Dermis microvascular lymphatic vessel endothelial cell (primary cell): ENCODE measurements around the gene JUP. TPM values are rescaled to one million over a fixed set of nuclear protein-coding genes. Genes with fewer than 3 reads are reported as not detected.

ENCODE experiments used
- DNase-seq, 2 donors: peaks; one replicate each; pipeline versions ENCODE4 v3.0.0 to v3.0.0-alpha.2; 2010; ENCODE audit warnings: low read depth in 2 of 2
- total RNA-seq: library from RNA; depleted of rRNA; stranded (reverse); fragments of >200 nt; gene quantifications from 2 replicates; pipeline ENCODE4 v1.2.1, GENCODE V29; 2014

The JUP gene
- total RNA-seq, 1 donor from 2014 or later: 207 TPM

DNA sequence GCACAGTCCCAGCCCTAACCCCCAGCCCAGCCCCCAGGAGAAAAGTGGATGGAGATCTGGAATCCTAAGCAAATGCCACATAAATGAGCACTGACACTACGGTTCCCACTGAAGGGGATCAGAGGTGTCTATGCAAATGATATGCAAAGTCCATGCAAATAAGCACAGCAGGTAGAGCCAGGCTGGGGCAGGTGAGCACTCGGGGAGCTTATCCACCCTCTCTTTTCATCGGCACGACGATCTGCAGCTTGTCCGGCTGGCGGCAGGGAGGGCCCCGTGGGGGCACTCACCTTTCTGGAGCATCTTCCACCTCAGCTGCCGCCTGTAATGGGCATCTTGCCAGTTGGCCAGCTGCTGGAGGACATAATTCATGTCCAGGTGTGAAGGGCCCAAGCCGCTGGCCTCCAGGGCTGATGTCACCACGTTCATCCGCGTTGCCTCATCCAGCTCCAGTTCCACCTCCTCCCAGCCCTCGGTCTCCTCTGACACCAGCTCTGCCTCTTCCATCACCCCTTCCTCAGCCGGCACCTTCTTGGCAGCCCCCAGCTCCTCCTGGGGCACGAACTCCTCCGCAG is 61.9 kb downstream of the JUP start:
- DNase-seq: no peak

DNA sequence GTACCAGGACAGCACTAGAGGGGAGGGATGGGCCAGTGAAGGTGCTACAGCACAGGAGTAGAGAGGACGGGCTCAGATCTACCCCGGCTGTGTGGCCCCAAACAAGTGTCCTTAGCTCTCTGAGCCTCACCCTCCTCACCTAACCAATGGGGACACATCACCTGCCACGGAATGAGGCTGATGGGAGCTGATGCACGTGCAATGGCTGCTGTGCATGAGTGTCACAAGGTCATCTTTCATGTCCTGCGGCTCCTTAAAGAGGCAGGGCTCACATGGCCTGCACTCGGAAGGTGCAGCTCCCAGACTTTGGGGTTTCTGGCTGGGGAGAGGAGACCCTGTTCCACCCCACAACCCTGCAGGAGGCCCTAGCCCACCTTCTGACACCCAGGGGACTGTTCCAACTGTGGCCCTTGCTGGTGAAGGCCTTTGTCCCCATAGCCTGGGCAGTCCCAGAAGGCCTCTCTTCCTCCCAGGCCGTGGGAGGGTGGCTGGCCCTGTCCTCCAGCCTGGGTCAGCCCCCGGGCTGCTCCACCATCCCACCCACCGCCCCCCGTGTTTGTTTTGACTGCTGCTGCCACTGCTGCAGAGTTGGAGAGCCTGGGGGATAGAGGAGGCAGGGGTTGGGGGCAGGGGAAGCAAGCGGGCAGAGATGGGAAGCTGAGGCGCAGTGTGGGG is 62.6 kb downstream of the JUP start:
- no peak for DNase-seq

DNA sequence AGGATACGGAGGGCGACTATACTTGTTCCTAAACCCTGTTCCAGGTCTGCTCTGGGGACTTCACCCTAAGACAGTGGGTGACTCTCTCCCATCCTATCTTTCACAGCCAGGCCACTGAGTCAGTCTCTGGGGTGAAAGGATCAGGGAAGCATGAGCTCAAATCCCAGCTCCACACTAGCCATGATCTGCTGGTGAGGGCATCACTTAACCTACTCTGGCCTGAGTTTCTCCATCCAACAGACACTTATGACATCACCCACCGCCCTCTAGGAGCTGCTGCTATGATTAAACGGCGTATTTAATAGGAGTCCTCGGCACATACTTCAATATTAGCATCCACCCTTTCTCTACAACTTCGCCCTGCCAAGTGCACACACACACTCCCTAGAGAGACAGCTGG is 64.3 kb downstream of the JUP start:
- no peak for DNase-seq

DNA sequence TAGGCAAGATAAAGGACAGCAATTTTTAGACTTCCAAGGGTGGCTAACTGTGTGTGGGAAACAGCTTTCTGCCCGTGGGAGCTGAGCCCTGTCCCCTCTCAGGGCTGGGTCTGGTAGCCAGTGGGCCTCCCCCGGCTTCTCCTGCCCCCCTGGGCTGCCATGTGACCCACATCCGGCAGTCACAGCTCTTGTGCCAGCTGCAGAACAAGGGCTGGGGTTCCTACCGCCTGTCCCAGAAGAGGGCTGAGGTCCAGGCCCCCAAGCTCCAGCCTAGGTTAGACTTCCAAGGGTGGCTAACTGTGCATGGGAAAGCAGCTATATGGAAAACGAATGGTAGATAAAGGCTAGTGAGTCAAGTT is 68.2 kb downstream of the JUP start:
- no peak for DNase-seq

DNA sequence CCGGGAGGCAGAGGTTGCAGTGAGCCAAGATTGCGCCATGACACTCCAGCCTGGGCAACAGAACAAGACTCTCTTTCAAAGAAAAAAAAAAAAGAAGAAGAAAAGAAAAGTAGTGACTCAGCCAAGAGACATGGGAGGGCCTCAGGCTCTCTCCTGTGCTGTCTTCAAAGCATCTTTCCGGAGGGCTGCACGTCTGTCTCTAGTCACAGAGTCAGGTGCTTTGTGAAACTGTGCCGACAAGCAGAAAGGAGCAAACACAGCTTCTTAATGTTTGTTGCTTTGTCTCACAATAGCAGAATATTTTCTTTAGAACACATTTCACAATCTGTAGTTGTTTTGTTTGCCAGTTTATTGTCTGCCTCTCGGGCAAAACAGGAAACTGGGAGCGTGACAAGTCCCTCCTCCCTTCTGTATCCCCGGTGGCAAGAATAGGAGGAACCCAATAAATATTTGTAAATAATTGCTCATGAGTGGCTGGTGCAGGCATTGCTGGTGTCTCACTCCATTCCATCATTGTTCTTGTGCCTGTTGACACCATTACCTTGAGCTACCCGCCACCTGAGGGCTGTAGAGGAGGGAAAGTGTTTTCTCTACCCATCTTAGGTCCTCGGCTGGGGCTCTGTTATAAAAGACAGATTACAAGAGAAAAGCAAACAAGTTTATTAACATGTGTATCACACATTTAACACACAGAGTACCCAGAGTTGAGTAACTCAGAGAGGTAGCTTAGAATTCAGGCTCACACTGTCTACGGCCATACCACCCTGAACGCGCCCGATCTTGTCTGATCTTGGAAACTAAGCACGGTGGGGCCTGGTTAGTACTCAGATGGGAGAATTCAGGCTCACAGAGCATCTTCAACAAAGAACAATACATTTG is 68.9 kb downstream of the JUP start:
- no peak for DNase-seq

DNA sequence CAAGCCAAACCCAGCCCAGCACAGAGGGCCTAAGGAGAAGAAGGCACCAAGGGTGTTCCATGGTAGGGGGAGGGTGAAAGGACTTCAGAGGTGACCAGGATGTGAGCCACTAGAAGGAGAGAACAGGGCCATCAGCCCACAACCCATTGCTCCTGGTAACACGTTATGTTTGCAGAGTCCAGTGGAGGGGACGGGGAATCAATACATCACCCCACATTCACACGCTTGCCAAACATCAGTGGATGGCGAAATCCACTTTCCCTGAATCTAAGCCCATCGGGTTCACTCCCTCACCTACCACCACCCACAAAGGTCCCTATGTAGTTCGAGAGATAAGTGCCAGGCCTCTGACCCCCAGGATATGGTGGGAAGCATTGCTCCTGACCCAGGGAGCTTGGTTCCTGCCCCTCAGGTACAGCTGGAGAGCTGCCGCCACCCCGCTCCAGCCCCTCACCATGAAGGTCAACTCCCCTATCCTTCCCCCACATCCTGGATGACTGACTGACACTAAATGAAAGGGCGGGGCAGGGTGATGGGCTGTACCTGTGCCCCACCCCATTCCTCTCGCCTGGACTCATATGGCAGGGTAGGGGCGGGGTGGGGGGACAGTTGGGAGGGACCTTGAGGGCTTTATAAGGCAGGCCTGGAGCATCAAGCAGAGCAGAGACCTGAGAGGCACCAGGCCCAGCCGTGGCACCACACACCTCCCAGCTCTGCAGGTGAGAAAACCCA is 74.7 kb downstream of the JUP start, which contains the start of gene GAST:
Gene GAST (plus strand): TSS at position 663 of the 732 bp plus-strand sequence. CDS start 3,106 bp downstream, outside the sequence.
- no peak for DNase-seq

DNA sequence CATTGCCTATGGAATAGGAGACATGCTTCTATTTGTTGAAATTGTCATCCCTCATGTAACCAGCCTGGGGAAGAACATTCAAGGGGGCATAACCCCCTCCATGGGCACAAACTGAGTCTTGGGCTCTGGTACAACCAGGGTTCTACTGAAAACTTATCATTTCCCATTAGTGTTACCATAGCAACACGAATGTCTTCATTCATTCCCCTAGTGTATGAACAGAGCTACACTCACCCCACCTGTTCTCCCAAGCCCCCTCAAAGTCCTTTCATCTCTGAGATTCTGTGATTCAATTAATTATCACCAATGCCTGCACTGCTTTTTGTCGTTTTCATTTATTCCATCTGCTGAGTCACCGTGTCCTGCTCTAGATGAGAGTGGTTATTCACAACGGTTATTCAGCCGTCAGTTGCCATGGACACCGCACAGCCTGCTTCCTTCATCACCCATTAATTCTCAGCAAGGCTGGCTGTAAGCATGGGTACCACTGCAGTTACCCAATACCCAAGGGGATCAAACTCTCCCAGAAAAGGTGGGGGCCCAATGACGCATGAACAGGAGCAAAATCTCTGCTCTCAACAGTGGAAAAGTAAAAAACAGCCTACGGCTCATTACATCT is 75.9 kb downstream of the JUP start:
- DNase-seq: peak in 1 of 2 donors; percentile 59

DNA sequence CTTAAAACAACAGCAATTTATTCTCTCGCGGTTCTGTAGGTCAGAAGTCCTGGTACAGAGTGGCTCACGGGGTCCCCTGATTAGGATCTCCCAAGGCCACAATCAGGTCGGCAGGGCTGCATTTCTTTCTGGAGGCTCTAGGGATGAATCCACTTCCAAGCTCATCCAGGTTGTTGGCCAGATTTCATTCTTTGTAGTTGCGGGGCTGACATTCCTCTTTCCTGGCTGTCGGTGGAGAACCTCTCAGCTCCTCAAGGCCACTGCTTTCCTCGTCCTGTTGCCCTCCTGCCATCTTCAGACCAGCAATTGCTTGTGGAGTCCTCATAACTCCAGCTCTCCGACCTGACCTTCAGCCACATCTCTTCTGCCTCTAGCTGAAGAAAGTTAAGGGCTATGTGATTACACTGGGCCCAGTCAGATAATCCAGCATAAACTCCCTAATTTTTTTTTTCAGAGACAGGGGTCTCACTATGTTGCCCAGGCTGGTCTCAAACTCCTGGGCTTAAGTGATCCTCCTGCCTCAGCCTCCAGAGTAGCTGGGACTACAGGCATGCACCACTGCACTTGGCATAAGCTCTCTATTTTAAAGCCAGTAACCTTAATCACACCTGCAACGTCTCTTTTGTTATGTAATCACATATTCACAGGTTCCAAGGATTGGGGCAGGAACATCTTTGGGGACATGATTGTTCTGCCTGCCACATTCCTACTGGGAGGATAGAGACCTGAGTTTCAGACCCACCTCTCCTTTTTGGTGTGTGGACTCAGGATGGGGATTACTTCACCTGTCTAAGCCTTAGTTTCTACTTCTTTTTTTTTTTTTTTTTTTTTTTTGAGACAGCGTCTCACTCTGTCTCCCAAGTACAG is 78.5 kb downstream of the JUP start:
- no peak for DNase-seq

DNA sequence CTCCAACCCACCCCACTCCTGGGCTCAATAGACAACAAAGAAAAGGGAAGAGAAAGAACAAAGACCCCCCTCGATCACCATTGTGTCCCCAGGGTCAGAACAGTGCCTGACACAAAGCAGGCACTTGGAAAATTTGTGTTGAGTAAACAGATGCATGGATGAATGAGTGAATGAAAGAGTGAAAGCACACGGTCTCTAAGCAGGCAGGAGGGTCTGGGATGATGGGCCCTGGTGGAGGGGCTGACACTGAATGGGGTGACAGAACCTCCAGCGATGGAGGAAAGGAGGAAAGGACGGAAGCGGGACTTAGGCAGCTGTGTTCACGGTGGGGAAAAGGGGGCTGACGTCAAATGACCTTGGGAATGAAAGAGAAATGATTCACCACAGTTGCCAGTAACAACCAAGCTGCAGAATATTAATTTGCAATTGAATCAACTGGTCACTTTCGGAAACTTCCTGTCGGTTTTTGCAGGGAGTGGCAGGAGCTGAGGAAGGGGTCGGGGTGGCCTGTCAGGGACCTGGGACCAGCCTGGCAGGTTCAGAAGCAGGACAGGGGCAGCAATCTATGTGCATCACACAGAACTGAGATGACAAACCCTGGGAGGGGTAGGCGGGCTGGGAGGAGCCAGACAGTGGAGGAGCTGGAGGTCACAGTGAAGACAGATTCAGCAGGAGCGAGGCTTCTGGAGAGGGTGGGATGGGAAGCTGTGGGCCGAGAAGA is 81.1 kb downstream of the JUP start:
- DNase-seq: peak in 1 of 2 donors; percentile 39

Other genes with a start within 250 kb of the JUP start
- gene KRT9, start 214.7 kb downstream of the JUP start, total RNA-seq: not detected in 2 replicates
- gene KRT14, start 199.8 kb downstream of the JUP start, total RNA-seq: not detected in 2 replicates
- gene KRT16, start 173.9 kb downstream of the JUP start, total RNA-seq: not detected in 2 replicates
- 0.25 and 0.39 TPM in 2 replicates for gene KRT17, start 162.1 kb downstream of the JUP start, total RNA-seq
- gene EIF1, start 97.8 kb downstream of the JUP start, total RNA-seq: 43.6 and 66.6 TPM in 2 replicates
- not detected in 2 replicates for gene GAST, start 74.4 kb downstream of the JUP start, total RNA-seq
- 0.13 and 0.25 TPM in 2 replicates for gene HAP1, start 52.1 kb downstream of the JUP start, total RNA-seq
- gene P3H4, start 25.2 kb upstream of the JUP start, total RNA-seq: 36.5 and 67.6 TPM in 2 replicates
- gene FKBP10, start 26.3 kb upstream of the JUP start, total RNA-seq: 105 and 159 TPM in 2 replicates
- gene NT5C3B, start 49.5 kb upstream of the JUP start, total RNA-seq: 57.8 and 63.1 TPM in 2 replicates
- gene KLHL10, start 51.1 kb upstream of the JUP start, total RNA-seq: under 0.01 and 0.13 TPM in 2 replicates
- gene KLHL11, start 78.7 kb upstream of the JUP start, total RNA-seq: 24.0 and 30.0 TPM in 2 replicates
- gene ACLY, start 132.2 kb upstream of the JUP start, total RNA-seq: 205 and 232 TPM in 2 replicates
- 0.13 and 0.25 TPM in 2 replicates for gene ODAD4, start 143.9 kb upstream of the JUP start, total RNA-seq
- 46.1 and 63.1 TPM in 2 replicates for gene CNP, start 180.1 kb upstream of the JUP start, total RNA-seq
- 56.9 and 59.8 TPM in 2 replicates for gene DNAJC7, start 230.7 kb upstream of the JUP start, total RNA-seq
- gene NKIRAS2, start 233.4 kb upstream of the JUP start, total RNA-seq: 32.2 and 45.9 TPM in 2 replicates